ENCODE measurements around the gene PCIF1. TPM values are rescaled to one million over a fixed set of nuclear protein-coding genes. Genes with fewer than 3 reads are reported as not detected.
"Not testable (repeated sequence)": the region's sequence is repeated elsewhere in the genome, so short reads cannot be mapped to it uniquely, and the experiment has no call there.

Gene PCIF1
- polyA plus RNA-seq, 2 of the 4 experiments (the other 2 are of a cell fraction) = 19.7 to 21.6 TPM

- ChIA-PET CTCF (interaction anchor here (1.3 to 2.6 kb wide), 6 partner anchors 9 to 39 kb away, joined by 3 to 10 read pairs (median 6); no protein-coding TSS in a partner anchor), POLR2A (interaction anchor here (5.0 kb wide), 1 partner anchor 9 kb away, joined by 30 read pairs; the partner anchor contains the start of gene PCIF1)
- ATAC-seq = no peak
- Histone ChIP-seq H3K4me1 (no peaks in the 10 kb centered on the region), H3K4me3 (no peak overlapping the region), H3K4me2 (no peak overlapping the region), H3K9me3 (no peaks in the 10 kb centered on the region), H3K27ac (no peak overlapping the region)
- TF ChIP-seq FOSL2 (IDR thresholded peaks at IDR 0.05) (no peak), FOSL2 (CRISPR knock-in tag; IDR thresholded peaks at IDR 0.05) (no peak), CEBPB (IDR thresholded peaks at IDR 0.05) (no peak), FOXS1 (CRISPR knock-in tag; IDR thresholded peaks at IDR 0.05) (no peak), MAFK (IDR thresholded peaks at IDR 0.05; ENCODE audit: partially characterized antibody) (peak; percentile 80)
- no peak for DNase-seq (ENCODE audit: low read depth in 1 of 2, low spot score in 1 of 2)
- no peak for FAIRE-seq
- 74% methylated on average over 21 of the region's 21 CpGs for WGBS (ENCODE audit: missing lambda C conversion rate)
Observed at GRCh38 chr20:45924391-45925261, 9.9 kb upstream of the PCIF1 start.

GRCh38 chr20:45925821-45926506, 8.5 kb upstream of the PCIF1 start:
- ChIA-PET POLR2A (interaction anchor here (5.0 kb wide), 1 partner anchor 8 kb away, joined by 30 read pairs; the partner anchor contains the start of gene PCIF1), CTCF (interaction anchor here (0.8 to 1.5 kb wide), 4 partner anchors 9 to 44 kb away, joined by 3 read pairs; no protein-coding TSS in a partner anchor)
- TF ChIP-seq MAX (IDR thresholded peaks at IDR 0.05) = no peak
- no peak for DNase-seq (ENCODE audit: low read depth in 1 of 2, low spot score in 1 of 2)
- Histone ChIP-seq H3K9me3 (no peaks in the 10 kb centered on the region), H3K4me1 (no peaks in the 10 kb centered on the region), H3K4me3 (no peak overlapping the region), H3K27ac (no peak overlapping the region), H3K4me2 (no peak overlapping the region)
- ATAC-seq = no peak; a peak in 1 of 6 replicates
- WGBS (ENCODE audit: missing lambda C conversion rate) = 48% methylated on average over 9 of the region's 9 CpGs
- FAIRE-seq = no peak

- Histone ChIP-seq H3K4me2 (no peak overlapping the region), H3K4me1 (no peaks in the 10 kb centered on the region), H3K9me3 (no peaks in the 10 kb centered on the region), H3K4me3 (no peak overlapping the region), H3K27ac (no peak overlapping the region)
- DNase-seq (ENCODE audit: low read depth in 1 of 2, low spot score in 1 of 2) (no peak), FAIRE-seq (no peak), ATAC-seq (no peak; a peak in 1 of 6 replicates)
- WGBS (ENCODE audit: missing lambda C conversion rate) = 67% methylated on average over 2 of the region's 2 CpGs
- TF ChIP-seq JUNB (IDR thresholded peaks at IDR 0.05) (no peak), RAD21 (conservative IDR thresholded peaks at IDR 0.05 in 1 of 2, IDR thresholded peaks at IDR 0.05 in 1 of 2) (no peak), SMC3 (IDR thresholded peaks at IDR 0.05) (no peak), HMGXB4 (CRISPR knock-in tag; IDR thresholded peaks at IDR 0.05; ENCODE audit: borderline replicate concordance) (no peak), HDAC2 (IDR thresholded peaks at IDR 0.05) (no peak), KDM5A (IDR thresholded peaks at IDR 0.05) (no peak), RNF2 (IDR thresholded peaks at IDR 0.05; ENCODE audit: borderline replicate concordance, low read depth) (no peak)
- POLR2A ChIA-PET = interaction anchor here (5.0 kb wide), 1 partner anchor 7 kb away, joined by 30 read pairs; the partner anchor contains the start of gene PCIF1
- CTCF ChIA-PET = interaction anchor here (0.8 to 1.5 kb wide), 3 partner anchors 9 to 43 kb away, joined by 3 read pairs; no protein-coding TSS in a partner anchor
Observed at GRCh38 chr20:45926731-45927070, 7.8 kb upstream of the PCIF1 start.

GRCh38 chr20:45927071-45927878, 7.2 kb upstream of the PCIF1 start:
- H3K4me3 ChIP-seq = no peak overlapping the region
- CTCF ChIA-PET = interaction anchor here (0.8 to 1.5 kb wide), 3 partner anchors 17 to 102 kb away, joined by 3 read pairs; no protein-coding TSS in a partner anchor
- no peak overlapping the region for H3K27ac ChIP-seq
- H3K4me1 ChIP-seq = no peaks in the 10 kb centered on the region
- POLR2A ChIA-PET = no interaction called here
- 56% methylated on average over 14 of the region's 14 CpGs for WGBS (ENCODE audit: missing lambda C conversion rate)
- peak; percentile 12 for TF ChIP-seq ZFP36 (IDR thresholded peaks at IDR 0.05; ENCODE audit: borderline replicate concordance, partially characterized antibody)
- TF ChIP-seq ELK1 (IDR thresholded peaks at IDR 0.05; ENCODE audit: low read depth, low read length) = no peak
- DNase-seq (ENCODE audit: low read depth in 1 of 2, low spot score in 1 of 2) = no peak
- no peak for FAIRE-seq
- H3K4me2 ChIP-seq = no peak overlapping the region
- no peaks in the 10 kb centered on the region for H3K9me3 ChIP-seq
- ATAC-seq = peak; percentile 22 to 40; a peak in 4 of 6 replicates

GRCh38 chr20:45931680-45932079, 2.8 kb upstream of the PCIF1 start:
- not testable (repeated sequence) for FAIRE-seq
- POLR2A ChIA-PET = interaction anchor here (0.7 kb wide), 1 partner anchor 302 kb away, joined by 4 read pairs; no protein-coding TSS in a partner anchor

More at GRCh38 chr20:45931680-45932079, 2.8 kb upstream of the PCIF1 start:
- H3K4me3 ChIP-seq; H3K4me2 ChIP-seq; H3K9me3 ChIP-seq; H3K27ac ChIP-seq; DNase-seq (ENCODE audit: low read depth in 1 of 2, low spot score in 1 of 2); ATAC-seq: not testable (repeated sequence)
- peaks cover 15% of the 10 kb centered on the region for H3K4me1 ChIP-seq
- WGBS (ENCODE audit: missing lambda C conversion rate) = 92% methylated on average over 17 of the region's 17 CpGs
- CTCF ChIA-PET = interaction anchor here (0.9 to 2.3 kb wide), 4 partner anchors 9 to 39 kb away, joined by 3 to 6 read pairs (median 4); no protein-coding TSS in a partner anchor

Measured in A549 (cell line).